H1 (cell line): ENCODE results near the gene LEUTX. TPM values are rescaled to one million over a fixed set of nuclear protein-coding genes. Genes with fewer than 3 reads are reported as not detected.
"Not testable (repeated sequence)": the region's sequence is repeated elsewhere in the genome, so short reads cannot be mapped to it uniquely, and the experiment has no call there.

ENCODE experiments used
- CTCF ChIA-PET: fragments of 300-600 bp; sonication (Branson Sonifier 250); formaldehyde crosslinking; loops from one replicate; lab custom pipeline; 2021; ENCODE audit not compliant: partially characterized antibody; lab: Charles Lee
- POLR2A ChIA-PET: fragments of 300-600 bp; sonication (Branson Sonifier 250); formaldehyde crosslinking; loops from one replicate; lab custom pipeline; 2021; ENCODE audit warnings: inconsistent platforms; ENCODE audit not compliant: partially characterized antibody; lab: Charles Lee
- DNase-seq, 2 experiments: peaks; one replicate each; pipeline versions ENCODE4 v3.0.0 to v3.0.0-alpha.2; 2010 to 2022; ENCODE audit warnings: low spot score in 2 of 2, low read depth in 1 of 2, mixed read lengths in 1 of 2
- FAIRE-seq: peaks from 2 replicates; lab custom pipeline; 2011; peaks lifted over from hg19 to GRCh38; lab: Jason Lieb, UNC
- H2AFZ ChIP-seq: 2 replicates; pipeline ENCODE4 v1.8.1; 2012; ENCODE audit warnings: low read length, inconsistent platforms
- H2AK5ac ChIP-seq: 2 replicates; pipeline ENCODE4 v1.6.1; 2013; ENCODE audit warnings: low read depth, low read length
- H2BK120ac ChIP-seq: replicated peaks from 2 replicates; pipeline ENCODE3; 2013; ENCODE audit warnings: low read depth, low read length, inconsistent platforms
- H2BK12ac ChIP-seq: 2 replicates; pipeline ENCODE4 v1.6.1; 2013; ENCODE audit warnings: low read depth, low read length
- H2BK15ac ChIP-seq: 2 replicates; pipeline ENCODE4 v1.6.1; 2013; ENCODE audit warnings: low read length
- H2BK20ac ChIP-seq: 2 replicates; pipeline ENCODE4 v1.6.1; 2013; ENCODE audit warnings: low read length
- H2BK5ac ChIP-seq: 2 replicates; pipeline ENCODE4 v1.6.1; 2013; ENCODE audit warnings: low read depth, low read length
- H3K14ac ChIP-seq: 2 replicates; pipeline ENCODE4 v1.6.1; 2013; ENCODE audit warnings: inconsistent platforms; ENCODE audit not compliant: insufficient read length
- H3K18ac ChIP-seq: 2 replicates; pipeline ENCODE4 v1.6.1; 2013; ENCODE audit warnings: low read length; ENCODE audit errors: extremely low read depth
- H3K23ac ChIP-seq: 2 replicates; pipeline ENCODE4 v1.6.1; 2013; ENCODE audit warnings: inconsistent platforms; ENCODE audit not compliant: insufficient read length
- H3K23me2 ChIP-seq: 2 replicates; pipeline ENCODE4 v1.6.1; 2013; ENCODE audit warnings: low read depth, low read length
- H3K27ac ChIP-seq: 2 replicates; pipeline ENCODE4 v1.6.1; 2011; ENCODE audit warnings: low read depth, low read length, inconsistent platforms
- H3K27me3 ChIP-seq, 4 experiments: replicated peaks in 1 of 4; 1 replicate in 1 of 4; 2 replicates in 3 of 4; pipeline versions ENCODE4 v1.6.1 to v1.8.1; 2011 to 2013; ENCODE audit warnings: low read length in 3 of 4, mild to moderate bottlenecking in 3 of 4, inconsistent platforms in 2 of 4, mixed read lengths in 2 of 4, moderate library complexity in 1 of 4; ENCODE audit not compliant: control insufficient read depth in 3 of 4, insufficient read depth in 3 of 4; ENCODE audit errors: extremely low read depth in 1 of 4
- H3K36me3 ChIP-seq, 4 experiments: 2 replicates each; pipeline versions ENCODE4 v1.6.1 to v1.8.1; 2011 to 2013; ENCODE audit warnings: mild to moderate bottlenecking in 4 of 4, low read length in 3 of 4, moderate library complexity in 2 of 4, control low read depth in 1 of 4, inconsistent platforms in 1 of 4; ENCODE audit not compliant: insufficient read depth in 4 of 4, control insufficient read depth in 2 of 4
- H3K4ac ChIP-seq: replicated peaks from 2 replicates; pipeline ENCODE3; 2013; ENCODE audit warnings: low read length, low read depth, mixed read lengths, inconsistent platforms; ENCODE audit not compliant: insufficient read length
- H3K4me1 ChIP-seq, 4 experiments: replicated peaks in 1 of 4; 1 replicate in 1 of 4; 2 replicates in 3 of 4; pipeline versions ENCODE4 v1.6.1 to v1.8.1; 2011 to 2013; ENCODE audit warnings: low read length in 3 of 4, inconsistent platforms in 2 of 4, mixed read lengths in 1 of 4; ENCODE audit not compliant: insufficient read depth in 4 of 4, control insufficient read depth in 3 of 4
- H3K4me2 ChIP-seq, 2 experiments: 2 replicates each; pipeline versions ENCODE4 v1.6.1 to v1.8.1; 2011 to 2013; ENCODE audit warnings: low read depth in 2 of 2, low read length in 2 of 2, control low read depth in 1 of 2, inconsistent platforms in 1 of 2, mild to moderate bottlenecking in 1 of 2; ENCODE audit not compliant: insufficient read depth in 1 of 2
- H3K4me3 ChIP-seq, 4 experiments: fragments of 200-600, 300-600 bp in 1 of 4; sonication (generic), shearing (Covaris generic), sonication (Bioruptor Twin) in 1 of 4; 2 replicates each; pipeline versions ENCODE4 v1.5.1 to v1.8.1; 2011 to 2016; ENCODE audit warnings: low read length in 4 of 4, low read depth in 3 of 4, control low read depth in 2 of 4, inconsistent platforms in 2 of 4, mild to moderate bottlenecking in 2 of 4, mixed read lengths in 1 of 4, moderate library complexity in 1 of 4; ENCODE audit not compliant: insufficient read depth in 2 of 4; ENCODE audit errors: extremely low read depth in 1 of 4
- H3K56ac ChIP-seq: replicated peaks from 2 replicates; pipeline ENCODE3; 2013; ENCODE audit warnings: low read depth, mild to moderate bottlenecking, mixed read lengths, low read length, inconsistent platforms; ENCODE audit not compliant: insufficient read length
- H3K79me1 ChIP-seq: 2 replicates; pipeline ENCODE4 v1.6.1; 2013; ENCODE audit warnings: low read depth, low read length, control low read depth
- H3K79me2 ChIP-seq, 2 experiments: 2 replicates each; pipeline versions ENCODE4 v1.6.1 to v1.8.1; 2012 to 2013; ENCODE audit warnings: low read length in 2 of 2, mild to moderate bottlenecking in 2 of 2, inconsistent platforms in 1 of 2; ENCODE audit not compliant: insufficient read depth in 2 of 2, control insufficient read depth in 1 of 2
- H3K9ac ChIP-seq, 4 experiments: replicated peaks in 1 of 4; 1 replicate in 1 of 4; 2 replicates in 3 of 4; pipeline versions ENCODE4 v1.6.1 to v1.8.1; 2011 to 2013; ENCODE audit warnings: low read depth in 3 of 4, low read length in 3 of 4, control low read depth in 2 of 4, mild to moderate bottlenecking in 2 of 4, moderate library complexity in 2 of 4, inconsistent platforms in 1 of 4; ENCODE audit errors: extremely low read depth in 1 of 4
- H3K9me3 ChIP-seq, 2 experiments: 2 replicates each; pipeline versions ENCODE4 v1.6.1 to v1.8.1; 2012 to 2013; ENCODE audit warnings: mild to moderate bottlenecking in 2 of 2, moderate library complexity in 2 of 2, control low read depth in 1 of 2, inconsistent platforms in 1 of 2, low read depth in 1 of 2, low read length in 1 of 2, mixed read lengths in 1 of 2; ENCODE audit not compliant: insufficient read depth in 2 of 2
- H4K20me1 ChIP-seq, 2 experiments: replicated peaks in 1 of 2; 2 replicates each; pipeline versions ENCODE3 to v1.8.1; 2011 to 2013; ENCODE audit warnings: inconsistent platforms in 2 of 2, low read length in 2 of 2, mild to moderate bottlenecking in 1 of 2; ENCODE audit not compliant: insufficient read depth in 2 of 2, control insufficient read depth in 1 of 2
- H4K5ac ChIP-seq: 2 replicates; pipeline ENCODE4 v1.6.1; 2013; ENCODE audit warnings: low read length, low read depth, mixed read lengths, inconsistent platforms; ENCODE audit not compliant: insufficient read length
- H4K8ac ChIP-seq: 2 replicates; pipeline ENCODE4 v1.8.0; 2013; ENCODE audit warnings: mild to moderate bottlenecking, moderate library complexity, low read length, inconsistent platforms; ENCODE audit not compliant: insufficient read depth; ENCODE audit errors: extremely low read depth
- H4K91ac ChIP-seq: replicated peaks from 2 replicates; pipeline ENCODE3; 2013; ENCODE audit warnings: low read length, mixed read lengths, inconsistent platforms; ENCODE audit not compliant: insufficient read length
- WGBS, 2 experiments: shearing (Covaris generic) in 1 of 2; methylation state at CpG; one replicate each; pipeline versions ENCODE4 v1.1.6 to v1.1.7; 2013 to 2015; ENCODE audit warnings: low lambda C conversion rate in 2 of 2, mixed read lengths in 2 of 2, inconsistent platforms in 1 of 2, low coverage in 1 of 2, missing lambda C conversion rate in 1 of 2; ENCODE audit not compliant: insufficient replicate concordance in 2 of 2, insufficient coverage in 1 of 2, insufficient read length in 1 of 2; ENCODE audit errors: extremely low coverage in 1 of 2, missing lambda C conversion rate in 1 of 2; 5-methylcytosine and 5-hydroxymethylcytosine counted together
- polyA plus RNA-seq, 7 experiments: library from polyadenylated mRNA; depleted of rRNA in 3 of 7; stranded (reverse) in 5 of 7; unstranded in 2 of 7; fragments of >200 nt in 5 of 7; fragments of 200-250 nt in 2 of 7; gene quantifications; 1 replicate in 5 of 7; 2 replicates in 1 of 7; 4 replicates in 1 of 7; pipeline versions ENCODE4 v1.2.1 to v1.2.3, GENCODE V29; 2011 to 2013; ENCODE audit warnings: missing spikeins in 2 of 7, mixed read lengths in 2 of 7
- total RNA-seq: library from RNA; stranded (reverse); fragmentation: NEBNext Ultra II Directional; extraction: Animal tissue kit (Norgen Biotek cat#: 25700); gene quantifications from 2 replicates; pipeline ENCODE4 v1.2.1, GENCODE V29; 2021

Gene LEUTX
- total and polyA plus RNA-seq, 2 of the 8 experiments (the other 6 are each of a cell fraction or from before 2014, with no cell fraction given) = not detected

DNA sequence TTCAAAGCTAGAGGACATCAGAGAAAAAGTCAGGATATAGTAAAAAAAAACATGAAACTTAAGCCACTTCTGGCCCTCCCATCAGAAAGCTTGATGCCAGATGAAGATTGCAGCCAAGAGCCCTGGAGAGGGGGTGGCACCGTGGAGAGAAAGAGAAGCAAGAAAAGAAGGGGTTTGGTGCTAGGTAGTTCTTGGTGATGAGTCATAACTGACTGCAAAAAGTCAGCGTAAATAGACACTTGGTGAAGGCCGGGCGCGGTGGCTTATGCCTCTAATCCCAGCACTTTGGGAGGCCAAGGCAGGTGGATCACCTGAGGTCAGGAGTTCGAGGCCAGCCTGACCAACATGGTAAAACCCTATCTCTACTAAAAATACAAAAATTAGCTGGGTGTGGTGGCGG, 30.0 kb downstream of the LEUTX start:
- not testable (repeated sequence) for H3K4me2 ChIP-seq, H3K79me2 ChIP-seq, H3K23me2 ChIP-seq, H3K23ac ChIP-seq, H3K18ac ChIP-seq, DNase-seq, H3K79me1 ChIP-seq, H4K91ac ChIP-seq, H2BK20ac ChIP-seq, FAIRE-seq, H2BK15ac ChIP-seq, H2BK5ac ChIP-seq, H2AFZ ChIP-seq, H3K27me3 ChIP-seq, H2AK5ac ChIP-seq, H3K9me3 ChIP-seq, H2BK12ac ChIP-seq, H3K14ac ChIP-seq, H3K4me3 ChIP-seq, H4K8ac ChIP-seq, H4K5ac ChIP-seq, H3K4me1 ChIP-seq, H3K4ac ChIP-seq, H3K27ac ChIP-seq, H3K9ac ChIP-seq, H3K56ac ChIP-seq, H3K36me3 ChIP-seq, H4K20me1 ChIP-seq, H2BK120ac ChIP-seq
- CTCF ChIA-PET = interaction anchor here (2.1 to 10.5 kb wide), 3 partner anchors 16 to 134 kb away, joined by 8 to 75 read pairs (median 12); no protein-coding TSS in a partner anchor
- WGBS, 2 experiments = 92% methylated on average over 7 of the region's 7 CpGs; no CpG with 5 or more reads in 1 of the 2 experiments
- POLR2A ChIA-PET = interaction anchor here (1.0 kb wide), 1 partner anchor 10 kb away, joined by 4 read pairs; no protein-coding TSS in a partner anchor
